Activated B cell treated with CpG ODN at 0.5 μM for 24 hours (primary cell): Measurements from ENCODE around the gene TATDN2. TPM values are rescaled to one million over a fixed set of nuclear protein-coding genes. Genes with fewer than 3 reads are reported as not detected.

Experiments used
- ATAC-seq: fragments of 200-7000 bp; cut with Tn5 transposase; one replicate; pipeline ENCODE4 v1.10.0; 2021; ENCODE audit warnings: low read depth, mild to moderate bottlenecking, moderate library complexity
- CTCF ChIA-PET: fragments of 350-600 bp; sonication (Branson Sonifier 250); formaldehyde crosslinking; loops from one replicate; lab custom pipeline; 2021; ENCODE audit warnings: antibody characterized with exemption; lab: Charles Lee
- POLR2A ChIA-PET: fragments of 350-600 bp; sonication (Branson Sonifier 250); formaldehyde crosslinking; loops from one replicate; lab custom pipeline; 2021; ENCODE audit warnings: antibody characterized with exemption; lab: Charles Lee
- DNase-seq: peaks from one replicate; pipeline ENCODE4 v3.0.0; 2022
- H3K27ac Mint-ChIP-seq: one replicate; pipeline ENCODE4 v1.8.0; 2020; ENCODE audit warnings: mixed read lengths
- H3K27me3 Mint-ChIP-seq: one replicate; pipeline ENCODE4 v1.8.0; 2021; ENCODE audit warnings: mixed read lengths
- H3K36me3 Mint-ChIP-seq: one replicate; pipeline ENCODE4 v1.8.0; 2021; ENCODE audit warnings: low read depth, mixed read lengths
- H3K4me1 Mint-ChIP-seq: one replicate; pipeline ENCODE4 v1.8.0; 2021; ENCODE audit warnings: mixed read lengths
- H3K4me3 Mint-ChIP-seq: one replicate; pipeline ENCODE4 v1.8.0; 2020; ENCODE audit warnings: mild to moderate bottlenecking, mixed read lengths
- H3K9me3 Mint-ChIP-seq: one replicate; pipeline ENCODE4 v1.8.0; 2020; ENCODE audit warnings: mixed read lengths
- CTCF ChIP-seq: fragments of 200-600 bp; IDR thresholded peaks from one replicate; pipeline ENCODE4 v1.8.0; 2022; ENCODE audit warnings: antibody characterized with exemption, mild to moderate bottlenecking
- intact Hi-C: fragments of 100-400 bp; cut with micrococcal nuclease; formaldehyde crosslinking; loops from one replicate; pipeline ENCODE4 v1.15.1; 2024
- total RNA-seq: library from RNA; stranded (reverse); gene quantifications from 2 replicates; pipeline ENCODE4 v1.2.3, GENCODE V29; 2022

Gene TATDN2
- total RNA-seq, 1 donor from 2014 or later, result 55.6 TPM

GRCh38 chr3:10234526-10235230, 13.6 kb upstream of the TATDN2 start:
- intact Hi-C loops, result no loop called here
- ChIA-PET POLR2A (interaction anchor here (1.0 kb wide), 1 partner anchor 13 kb away, joined by 3 read pairs; the partner anchor contains the start of gene TATDN2), CTCF (no interaction called here)
- Mint-ChIP-seq H3K9me3 (no peaks in the 10 kb centered on the region), H3K4me3 (no peak overlapping the region), H3K27me3 (no peaks in the 10 kb centered on the region), H3K4me1 (peaks cover 5% of the 10 kb centered on the region), H3K36me3 (peaks cover 50% of the 10 kb centered on the region), H3K27ac (no peak overlapping the region)
- DNase-seq, result no peak
- no peak for TF ChIP-seq CTCF
- ATAC-seq, result no peak

- ATAC-seq, result no peak
- CTCF ChIA-PET, result no interaction called here
- DNase-seq, result no peak
- no peaks in the 10 kb centered on the region for H3K9me3 Mint-ChIP-seq
- TF ChIP-seq CTCF, result no peak
- no peaks in the 10 kb centered on the region for H3K27me3 Mint-ChIP-seq
- H3K27ac Mint-ChIP-seq, result no peak overlapping the region
- H3K36me3 Mint-ChIP-seq, result peaks cover 51% of the 10 kb centered on the region
- no peak overlapping the region for H3K4me3 Mint-ChIP-seq
- intact Hi-C loops, result no loop called here
- POLR2A ChIA-PET, result interaction anchor here (1.0 kb wide), 1 partner anchor 13 kb away, joined by 3 read pairs; the partner anchor contains the start of gene TATDN2
- H3K4me1 Mint-ChIP-seq, result peaks cover 5% of the 10 kb centered on the region
Measured at GRCh38 chr3:10235551-10235950, 12.7 kb upstream of the TATDN2 start.

- DNase-seq, result no peak
- no peak for TF ChIP-seq CTCF
- Mint-ChIP-seq H3K4me1 (peaks cover 5% of the 10 kb centered on the region), H3K27ac (peak overlapping the region; percentile 7), H3K27me3 (no peaks in the 10 kb centered on the region), H3K36me3 (peaks cover 60% of the 10 kb centered on the region), H3K4me3 (no peak overlapping the region), H3K9me3 (no peaks in the 10 kb centered on the region)
- intact Hi-C loops, result no loop called here
- POLR2A ChIA-PET, result no interaction called here
- CTCF ChIA-PET, result interaction anchor here (0.5 kb wide), 1 partner anchor 204 kb away, joined by 3 read pairs; no protein-coding TSS in a partner anchor
- ATAC-seq, result no peak
Measured at GRCh38 chr3:10238345-10239183, 9.7 kb upstream of the TATDN2 start.

GRCh38 chr3:10240799-10241198, 7.5 kb upstream of the TATDN2 start:
- Mint-ChIP-seq H3K27ac (no peak overlapping the region), H3K4me1 (peaks cover 5% of the 10 kb centered on the region), H3K4me3 (no peak overlapping the region), H3K36me3 (peaks cover 55% of the 10 kb centered on the region), H3K27me3 (no peaks in the 10 kb centered on the region), H3K9me3 (peaks cover 11% of the 10 kb centered on the region)
- intact Hi-C loops, result no loop called here
- ATAC-seq (no peak), DNase-seq (no peak)
- TF ChIP-seq CTCF, result no peak
- ChIA-PET CTCF (no interaction called here), POLR2A (no interaction called here)
